Neuronal stem cell (in vitro differentiated cells): ENCODE measurements around the gene TGFBR2.

Experiments used
- DNase-seq: peaks from one replicate; pipeline ENCODE4 v3.0.0-alpha.2; 2013; ENCODE audit warnings: low spot score
- H2AFZ ChIP-seq: one replicate; pipeline ENCODE4 v1.6.1; 2013; ENCODE audit warnings: mild to moderate bottlenecking, low read length, inconsistent platforms
- H2AK5ac ChIP-seq: 2 replicates; pipeline ENCODE4 v1.6.1; 2013; ENCODE audit warnings: low read depth, mild to moderate bottlenecking, inconsistent platforms, low read length, moderate library complexity, mixed read lengths
- H2BK120ac ChIP-seq: 2 replicates; pipeline ENCODE4 v1.6.1; 2013; ENCODE audit warnings: low read depth, mild to moderate bottlenecking, inconsistent platforms, low read length, moderate library complexity, mixed read lengths
- H2BK12ac ChIP-seq: one replicate; pipeline ENCODE4 v1.6.1; 2013; ENCODE audit warnings: low read length, inconsistent platforms
- H2BK15ac ChIP-seq: 2 replicates; pipeline ENCODE4 v1.6.1; 2013; ENCODE audit warnings: mild to moderate bottlenecking, low read length, inconsistent platforms, mixed read lengths
- H2BK5ac ChIP-seq: one replicate; pipeline ENCODE4 v1.6.1; 2013; ENCODE audit warnings: inconsistent platforms, mild to moderate bottlenecking, low read length, moderate library complexity
- H3K14ac ChIP-seq: one replicate; pipeline ENCODE4 v1.6.1; 2013; ENCODE audit warnings: low read length, inconsistent platforms
- H3K18ac ChIP-seq: 2 replicates; pipeline ENCODE4 v1.6.1; 2013; ENCODE audit warnings: low read length, inconsistent platforms
- H3K23ac ChIP-seq: 2 replicates; pipeline ENCODE4 v1.6.1; 2013; ENCODE audit warnings: low read depth, mild to moderate bottlenecking, mixed read lengths, low read length, inconsistent platforms; ENCODE audit not compliant: poor library complexity
- H3K27ac ChIP-seq: replicated peaks from 3 replicates; pipeline ENCODE4 v1.5.1; 2013; ENCODE audit warnings: low read length, inconsistent platforms
- H3K27me3 ChIP-seq, 3 experiments: 2 replicates each; pipeline ENCODE4 v1.6.1; 2013; ENCODE audit warnings: low read length in 3 of 3, mild to moderate bottlenecking in 2 of 3, inconsistent platforms in 1 of 3, low read depth in 1 of 3, mixed read lengths in 1 of 3, moderate library complexity in 1 of 3; ENCODE audit not compliant: control insufficient read depth in 3 of 3, insufficient read depth in 3 of 3
- H3K36me3 ChIP-seq, 2 donors: replicated peaks in 1 of 2; 2 replicates each; pipeline ENCODE4 v1.6.1; 2013; ENCODE audit warnings: low read length in 2 of 2; ENCODE audit not compliant: control insufficient read depth in 2 of 2, insufficient read depth in 2 of 2
- H3K4ac ChIP-seq: 2 replicates; pipeline ENCODE4 v1.6.1; 2013; ENCODE audit warnings: inconsistent platforms, mild to moderate bottlenecking, low read length, moderate library complexity
- H3K4me1 ChIP-seq, 2 donors: 1 replicate in 1 of 2; 2 replicates in 1 of 2; pipeline ENCODE4 v1.6.1; 2013; ENCODE audit warnings: low read length in 2 of 2, low read depth in 1 of 2; ENCODE audit not compliant: control insufficient read depth in 2 of 2, insufficient read depth in 1 of 2
- H3K4me2 ChIP-seq: one replicate; pipeline ENCODE4 v1.6.1; 2013; ENCODE audit warnings: mild to moderate bottlenecking, low read length, inconsistent platforms; ENCODE audit not compliant: insufficient read depth, poor library complexity, severe bottlenecking
- H3K4me3 ChIP-seq, 2 donors: 2 replicates each; pipeline ENCODE4 v1.5.1; 2013; ENCODE audit warnings: low read length in 2 of 2, mild to moderate bottlenecking in 2 of 2, inconsistent platforms in 1 of 2, moderate library complexity in 1 of 2
- H3K79me1 ChIP-seq: one replicate; pipeline ENCODE4 v1.6.1; 2013; ENCODE audit warnings: low read depth, mild to moderate bottlenecking, inconsistent platforms, low read length, moderate library complexity
- H3K9ac ChIP-seq: one replicate; pipeline ENCODE4 v1.6.1; 2013; ENCODE audit warnings: mild to moderate bottlenecking, low read depth, low read length, inconsistent platforms; ENCODE audit not compliant: poor library complexity
- H3K9me3 ChIP-seq, 2 donors: replicated peaks in 1 of 2; 2 replicates each; pipeline versions ENCODE3 to v1.6.1; 2013; ENCODE audit warnings: low read length in 2 of 2, mild to moderate bottlenecking in 2 of 2, inconsistent platforms in 1 of 2, low read depth in 1 of 2, mixed read lengths in 1 of 2, moderate library complexity in 1 of 2; ENCODE audit not compliant: control insufficient read depth in 2 of 2, insufficient read depth in 1 of 2
- H4K8ac ChIP-seq: one replicate; pipeline ENCODE4 v1.6.1; 2013; ENCODE audit warnings: low read depth, mild to moderate bottlenecking, inconsistent platforms, low read length, moderate library complexity
- H4K91ac ChIP-seq: one replicate; pipeline ENCODE4 v1.6.1; 2013; ENCODE audit warnings: low read length, low read depth, mild to moderate bottlenecking, inconsistent platforms; ENCODE audit not compliant: poor library complexity
- WGBS, 2 donors: extraction: QIAGEN DNeasy Blood & Tissue Kit; methylation state at CpG; one replicate each; pipeline ENCODE4 v1.1.7; 2013; ENCODE audit warnings: missing lambda C conversion rate in 2 of 2, mixed read lengths in 1 of 2; ENCODE audit not compliant: insufficient read length in 2 of 2, insufficient replicate concordance in 1 of 2; ENCODE audit errors: extremely low coverage in 2 of 2; 5-methylcytosine and 5-hydroxymethylcytosine counted together

TGFBR2 gene

GRCh38 chr3:30663533-30664241, 57.3 kb downstream of the TGFBR2 start:
- H2AK5ac ChIP-seq, result no peak overlapping the region
- no peak overlapping the region for H2BK5ac ChIP-seq
- H4K8ac ChIP-seq, result no peak overlapping the region
- no peak overlapping the region for H3K18ac ChIP-seq
- H2AFZ ChIP-seq, result no peak overlapping the region
- H2BK15ac ChIP-seq, result no peak overlapping the region
- H3K4me2 ChIP-seq, result no peak overlapping the region
- H3K9me3 ChIP-seq, result peaks cover 0 to 2% of the 10 kb centered on the region in 2 donors
- no peak overlapping the region for H2BK120ac ChIP-seq
- H3K23ac ChIP-seq, result no peak overlapping the region
- H3K9ac ChIP-seq, result no peak overlapping the region
- DNase-seq, result no peak
- H4K91ac ChIP-seq, result no peak overlapping the region
- no peaks in the 10 kb centered on the region for H3K79me1 ChIP-seq
- peaks cover 0 to 40% of the 10 kb centered on the region in 2 donors for H3K36me3 ChIP-seq
- no peak overlapping the region for H3K4me3 ChIP-seq
- no peak overlapping the region for H2BK12ac ChIP-seq
- H3K4me1 ChIP-seq, result peaks cover 11 to 44% of the 10 kb centered on the region in 2 donors
- no CpG with 5 or more reads among the region's 4 CpGs for WGBS, 2 donors
- H3K14ac ChIP-seq, result no peak overlapping the region
- H3K27me3 ChIP-seq, result no peaks in the 10 kb centered on the region
- H3K4ac ChIP-seq, result no peak overlapping the region
- H3K27ac ChIP-seq, result no peak overlapping the region

GRCh38 chr3:30664459-30664858, 58.1 kb downstream of the TGFBR2 start:
- Histone ChIP-seq H2BK120ac (no peak overlapping the region), H3K27ac (no peak overlapping the region), H3K23ac (no peak overlapping the region), H3K4me3 (no peak overlapping the region), H2BK12ac (no peak overlapping the region), H3K9me3 (peaks cover 0 to 3% of the 10 kb centered on the region in 2 donors), H3K27me3 (no peaks in the 10 kb centered on the region), H4K8ac (no peak overlapping the region), H4K91ac (no peak overlapping the region), H2BK15ac (no peak overlapping the region), H3K79me1 (no peaks in the 10 kb centered on the region), H3K36me3 (peaks cover 0 to 44% of the 10 kb centered on the region in 2 donors), H3K18ac (no peak overlapping the region), H2AFZ (no peak overlapping the region), H3K14ac (no peak overlapping the region), H3K4me2 (no peak overlapping the region), H2BK5ac (no peak overlapping the region), H3K4ac (no peak overlapping the region), H2AK5ac (no peak overlapping the region), H3K9ac (no peak overlapping the region), H3K4me1 (peaks cover 8 to 36% of the 10 kb centered on the region in 2 donors)
- no peak for DNase-seq
- WGBS, 2 donors, result no CpG with 5 or more reads among the region's 8 CpGs

GRCh38 chr3:30664884-30665283, 58.5 kb downstream of the TGFBR2 start:
- Histone ChIP-seq H3K23ac (no peak overlapping the region), H3K14ac (no peak overlapping the region), H3K4me2 (no peak overlapping the region), H3K4me3 (no peak overlapping the region), H2BK120ac (no peak overlapping the region), H2BK5ac (no peak overlapping the region), H2AFZ (no peak overlapping the region), H2AK5ac (no peak overlapping the region), H3K9ac (no peak overlapping the region), H3K79me1 (no peaks in the 10 kb centered on the region), H3K18ac (no peak overlapping the region), H3K27ac (no peak overlapping the region), H4K91ac (no peak overlapping the region), H2BK15ac (no peak overlapping the region), H4K8ac (no peak overlapping the region), H3K4ac (no peak overlapping the region), H3K36me3 (peaks cover 0 to 48% of the 10 kb centered on the region in 2 donors), H3K4me1 (peaks cover 4 to 32% of the 10 kb centered on the region in 2 donors), H2BK12ac (no peak overlapping the region), H3K27me3 (no peaks in the 10 kb centered on the region), H3K9me3 (peaks cover 0 to 3% of the 10 kb centered on the region in 2 donors)
- no peak for DNase-seq
- WGBS, 2 donors, result no CpG with 5 or more reads among the region's 6 CpGs

GRCh38 chr3:30665539-30665938, 59.1 kb downstream of the TGFBR2 start:
- H3K79me1 ChIP-seq, result no peaks in the 10 kb centered on the region
- H2AK5ac ChIP-seq, result no peak overlapping the region
- no peak overlapping the region for H2BK12ac ChIP-seq
- H2BK120ac ChIP-seq, result no peak overlapping the region
- H2AFZ ChIP-seq, result no peak overlapping the region
- H4K91ac ChIP-seq, result no peak overlapping the region
- no peak overlapping the region for H3K14ac ChIP-seq
- no peak overlapping the region for H3K4me2 ChIP-seq
- no peak overlapping the region for H3K9ac ChIP-seq
- H2BK15ac ChIP-seq, result no peak overlapping the region
- H3K4ac ChIP-seq, result no peak overlapping the region
- H2BK5ac ChIP-seq, result no peak overlapping the region
- no peak for DNase-seq
- H3K9me3 ChIP-seq, result peaks cover 0 to 3% of the 10 kb centered on the region in 2 donors
- H3K27ac ChIP-seq, result no peak overlapping the region
- no peaks in the 10 kb centered on the region for H3K27me3 ChIP-seq
- H3K23ac ChIP-seq, result no peak overlapping the region
- peaks cover 0 to 48% of the 10 kb centered on the region in 2 donors for H3K36me3 ChIP-seq
- H3K4me1 ChIP-seq, result peaks cover 4 to 32% of the 10 kb centered on the region in 2 donors
- no peak overlapping the region for H3K18ac ChIP-seq
- H4K8ac ChIP-seq, result no peak overlapping the region
- H3K4me3 ChIP-seq, result no peak overlapping the region
- WGBS, 2 donors, result no CpG with 5 or more reads among the region's 2 CpGs
